Measurements from ENCODE around the gene NLRP9.

The NLRP9 gene

GRCh38 chr19:55687281-55688201, 50.7 kb downstream of the NLRP9 start:
- no peak for DNase-seq

- no peak for DNase-seq
Observed at GRCh38 chr19:55686311-55687050, 51.7 kb downstream of the NLRP9 start.

DNA sequence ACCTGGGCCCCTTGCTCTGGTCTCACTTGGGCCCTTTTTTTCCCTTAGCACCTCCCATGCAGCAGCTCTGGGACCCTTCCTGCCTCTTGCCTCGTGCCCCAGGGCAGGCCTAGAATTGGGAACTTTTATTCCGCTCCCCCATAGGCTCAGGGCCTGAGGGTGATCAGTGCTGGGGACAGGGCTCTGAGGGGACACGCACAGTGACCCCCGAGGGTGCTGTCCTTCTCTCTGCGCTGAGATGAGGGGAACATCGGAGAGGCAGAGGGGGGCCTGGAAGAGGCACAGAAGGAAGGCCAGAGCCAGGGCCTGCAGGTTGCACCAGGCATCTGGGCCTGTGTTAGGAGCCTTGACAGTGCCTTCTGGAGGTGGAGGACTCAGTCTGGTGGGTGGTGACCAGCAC, 52.4 kb downstream of the NLRP9 start:
- no peak for DNase-seq

DNA sequence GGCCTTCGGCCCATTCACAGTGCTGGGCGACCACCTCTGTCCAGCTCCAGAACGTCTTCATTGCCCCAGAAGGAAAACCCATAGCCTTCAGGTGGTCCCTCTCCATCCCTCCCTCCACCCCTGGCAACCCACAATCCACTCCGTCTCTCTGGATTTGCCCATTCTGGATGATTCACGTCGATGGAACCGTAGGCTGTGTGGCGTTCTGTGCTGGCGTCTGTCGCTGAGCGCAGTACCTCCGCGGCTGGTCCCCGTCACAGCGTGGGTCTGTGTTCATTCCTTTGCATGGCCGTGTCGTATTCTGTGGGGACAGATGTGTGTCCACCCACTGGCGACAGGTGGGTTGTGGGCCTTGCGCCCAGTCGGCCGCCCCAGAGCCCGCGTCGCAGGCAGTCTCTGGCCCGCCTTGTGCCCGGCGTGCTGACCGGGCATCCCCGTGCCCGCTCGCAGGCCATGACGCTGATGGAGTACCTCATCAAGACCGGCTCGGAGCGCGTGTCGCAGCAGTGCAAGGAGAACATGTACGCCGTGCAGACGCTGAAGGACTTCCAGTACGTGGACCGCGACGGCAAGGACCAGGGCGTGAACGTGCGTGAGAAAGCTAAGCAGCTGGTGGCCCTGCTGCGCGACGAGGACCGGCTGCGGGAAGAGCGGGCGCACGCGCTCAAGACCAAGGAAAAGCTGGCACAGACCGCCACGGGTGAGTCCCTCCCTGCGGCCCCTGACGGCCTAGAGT, 53.1 kb downstream of the NLRP9 start:
- DNase-seq: no peak

DNA sequence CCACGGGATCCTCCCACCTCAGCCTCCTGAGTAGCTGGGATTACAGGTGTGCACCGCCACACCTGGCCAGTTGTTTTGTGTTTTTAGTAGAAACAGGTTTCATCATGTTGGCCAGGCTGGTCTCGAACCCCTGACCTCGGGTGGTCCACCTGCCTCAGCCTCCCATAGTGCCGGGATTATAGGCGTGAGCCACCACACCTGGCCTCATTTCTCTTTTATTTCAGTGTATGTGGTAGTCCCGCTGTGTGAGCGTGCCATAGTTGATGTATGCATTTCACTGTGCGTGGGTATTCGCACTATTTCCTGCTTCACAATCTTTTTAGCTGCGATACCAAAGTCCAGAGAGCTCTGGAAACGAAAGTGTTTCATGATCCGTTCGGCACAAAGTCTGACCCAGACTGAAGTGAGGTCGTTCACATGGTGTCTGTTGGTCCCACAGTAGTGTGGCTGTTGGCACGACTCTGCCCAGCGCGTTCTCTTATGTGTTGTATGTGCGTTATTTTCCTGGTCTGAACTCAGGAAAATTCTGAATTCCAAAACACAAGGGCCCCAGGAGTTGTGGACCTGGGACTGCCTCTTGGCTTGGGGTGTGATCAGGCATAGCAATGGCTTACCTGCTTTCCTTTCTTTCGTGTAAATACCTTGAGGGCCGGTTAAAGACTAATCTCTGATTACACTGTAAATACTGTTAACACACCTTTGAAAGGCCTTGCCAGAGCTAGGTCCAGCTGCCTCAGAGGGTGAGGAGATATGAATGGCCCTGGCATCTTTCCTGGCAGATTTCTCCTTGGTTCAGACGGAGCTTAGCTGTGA, 54.5 kb downstream of the NLRP9 start:
- no peak for DNase-seq

- no peak for DNase-seq
Observed at GRCh38 chr19:55681131-55682092, 56.8 kb downstream of the NLRP9 start.

DNA sequence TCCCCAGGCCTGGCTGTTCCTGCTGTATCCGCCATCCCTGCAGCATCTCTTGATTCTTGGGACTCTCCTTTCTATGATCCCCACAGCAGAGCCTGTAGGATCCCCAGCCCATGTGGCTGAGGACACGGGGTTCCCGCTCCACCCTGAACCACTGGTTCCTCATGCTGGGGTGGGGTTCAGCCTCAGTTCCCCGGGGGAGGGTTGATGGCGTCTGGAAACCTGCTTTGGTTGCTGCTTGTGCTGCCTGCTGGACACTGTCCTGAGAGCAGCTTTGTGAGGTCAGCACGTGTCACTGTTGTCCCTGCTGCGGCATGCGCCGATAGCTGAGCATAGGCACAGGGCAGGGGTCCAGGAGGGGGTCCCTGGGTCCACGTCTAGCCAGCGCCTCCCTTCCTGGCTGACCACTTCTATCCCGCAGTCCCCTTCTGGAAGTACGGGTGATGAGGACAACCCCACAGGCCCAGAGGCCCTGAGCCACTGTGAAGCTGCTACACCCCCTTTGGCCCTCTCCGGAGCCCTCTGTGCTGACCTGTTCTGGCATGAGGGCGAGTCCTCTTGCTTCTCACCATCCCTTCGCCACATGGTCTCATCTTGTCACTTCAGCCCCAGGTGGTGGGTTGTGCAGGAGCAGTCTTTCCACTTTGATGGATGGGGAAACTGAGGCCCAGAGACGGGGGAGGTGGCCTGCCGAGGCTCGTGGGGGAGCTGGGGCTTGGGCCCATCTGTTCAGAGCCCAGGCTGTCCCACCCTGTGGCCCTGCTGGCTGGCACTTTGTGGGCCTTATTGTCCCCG, 57.7 kb downstream of the NLRP9 start:
- DNase-seq: no peak

DNA sequence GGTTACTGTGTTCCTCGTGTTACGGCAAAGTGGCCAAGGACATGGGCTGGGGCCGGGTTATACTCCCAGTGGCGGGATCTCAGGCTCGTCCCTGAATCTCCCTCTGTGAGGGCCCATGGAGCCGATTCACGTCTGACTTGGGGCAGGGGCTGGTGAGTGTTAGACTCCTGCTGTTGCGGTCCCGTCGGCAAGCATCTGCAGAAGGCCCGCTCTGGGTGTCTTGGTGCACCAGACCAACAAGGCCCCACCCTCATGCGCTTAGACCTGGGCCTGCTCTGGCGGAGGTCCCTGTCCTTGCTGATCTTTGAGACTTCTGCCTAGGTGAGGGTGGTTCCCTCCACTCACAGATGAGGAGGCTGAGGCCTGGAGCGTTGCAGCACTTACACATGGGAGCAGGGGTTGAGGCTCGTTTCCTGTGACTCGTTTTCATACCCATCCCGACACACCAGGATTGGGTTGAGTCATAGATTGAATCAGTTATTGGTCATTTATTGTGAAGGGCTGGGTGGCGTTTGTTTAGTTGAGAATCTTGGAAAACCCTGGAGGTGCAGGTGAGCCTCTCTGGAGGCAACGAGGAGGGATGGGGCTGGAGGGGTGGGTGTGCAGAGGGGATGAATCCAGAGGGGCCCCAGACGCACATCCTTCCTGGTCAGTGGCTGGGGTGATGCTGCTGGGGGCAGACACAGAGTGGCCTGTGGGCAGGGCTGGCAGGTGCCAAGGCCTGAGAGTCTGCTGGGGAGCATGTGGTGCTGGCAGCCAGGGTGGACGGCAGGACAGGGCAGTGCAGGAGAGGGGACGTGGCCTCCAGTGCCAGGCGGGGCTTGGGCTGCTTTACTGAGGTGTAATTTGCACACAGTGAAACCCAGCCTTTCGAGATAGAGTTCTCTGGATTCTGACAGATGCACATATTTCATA, 58.6 kb downstream of the NLRP9 start:
- no peak for DNase-seq

DNA sequence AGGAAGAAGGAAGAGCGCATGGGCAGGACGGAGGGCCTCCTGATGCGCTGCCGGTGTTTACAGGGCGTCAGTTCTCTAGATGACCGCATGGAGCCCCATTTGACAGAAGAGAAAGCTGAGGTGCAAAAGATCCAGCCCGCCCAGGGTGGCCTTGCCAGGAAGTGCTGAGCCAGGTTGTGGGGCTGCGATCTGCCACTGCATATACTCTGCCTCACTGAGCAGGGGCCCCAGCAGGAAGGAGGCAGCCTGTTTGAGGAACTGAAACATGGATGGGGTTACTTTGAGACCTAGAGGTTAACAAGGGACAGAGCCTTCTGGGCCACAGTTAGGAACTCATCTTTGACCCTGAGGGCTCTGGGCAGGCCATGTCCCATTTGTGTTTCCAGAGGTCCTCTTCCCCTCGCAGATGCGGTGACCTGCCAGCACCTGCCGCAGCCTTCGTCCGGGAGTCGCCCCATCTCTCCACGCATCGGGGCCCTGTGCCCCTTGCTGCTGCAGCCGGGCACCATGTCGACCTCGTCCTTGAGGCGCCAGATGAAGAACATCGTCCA, 60.0 kb downstream of the NLRP9 start:
- no peak for DNase-seq

GRCh38 chr19:55677572-55678028, 60.6 kb downstream of the NLRP9 start:
- DNase-seq: no peak

- DNase-seq: no peak
Observed at GRCh38 chr19:55676889-55677505, 61.2 kb downstream of the NLRP9 start.

DNA sequence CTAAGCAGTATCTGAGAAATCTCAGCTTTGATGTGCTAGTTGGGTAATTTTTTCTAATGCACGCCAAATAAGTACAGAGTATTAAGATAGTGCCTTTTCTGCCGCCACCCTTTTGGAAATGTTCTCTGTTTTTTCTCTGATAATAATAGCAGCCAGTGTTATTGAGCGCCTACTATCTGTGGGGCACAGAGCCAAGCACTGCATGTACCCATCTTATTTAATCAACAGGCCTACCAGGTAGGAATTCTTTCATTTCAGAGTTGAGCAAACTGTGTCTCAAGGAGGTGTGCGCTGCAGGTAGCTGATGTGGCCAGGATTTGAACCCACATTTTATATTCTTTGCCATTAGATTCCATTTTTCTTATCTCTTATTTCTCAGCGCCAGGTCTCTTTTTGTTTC, 61.8 kb downstream of the NLRP9 start:
- DNase-seq: no peak

DNA sequence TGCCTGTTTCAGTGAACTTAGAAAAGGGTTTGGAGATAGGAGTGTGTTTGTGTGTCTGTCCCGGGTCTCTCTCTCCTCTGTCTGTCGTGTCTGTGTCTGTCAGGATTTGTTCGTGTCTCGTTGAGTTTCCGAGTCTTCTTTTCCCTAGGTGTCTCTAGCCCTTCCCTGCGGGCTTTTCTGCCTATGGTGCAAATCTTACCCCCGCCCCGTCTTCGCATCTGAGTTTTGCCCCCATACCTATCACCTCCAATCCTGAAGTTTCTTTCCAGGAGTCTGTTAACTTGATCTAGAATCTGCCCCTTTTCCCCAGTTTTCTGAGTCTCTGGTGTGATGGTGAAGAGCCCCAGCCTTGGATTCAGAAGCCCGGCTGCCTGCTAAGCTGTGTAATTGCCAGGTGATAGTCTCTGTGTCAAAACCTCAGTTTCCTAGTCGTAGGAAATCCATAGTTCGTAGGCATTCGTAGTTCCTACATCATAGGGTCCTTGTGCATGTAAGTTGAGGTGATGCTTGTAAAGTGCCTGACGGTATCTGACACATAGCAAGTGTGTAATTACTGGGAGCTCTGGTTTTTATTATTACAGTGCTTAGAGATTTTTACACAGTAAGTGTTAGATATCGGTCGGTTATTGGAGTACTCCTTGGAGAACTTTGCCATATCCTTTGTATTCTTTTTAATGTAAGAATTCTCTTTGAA, 62.4 kb downstream of the NLRP9 start:
- no peak for DNase-seq

DNA sequence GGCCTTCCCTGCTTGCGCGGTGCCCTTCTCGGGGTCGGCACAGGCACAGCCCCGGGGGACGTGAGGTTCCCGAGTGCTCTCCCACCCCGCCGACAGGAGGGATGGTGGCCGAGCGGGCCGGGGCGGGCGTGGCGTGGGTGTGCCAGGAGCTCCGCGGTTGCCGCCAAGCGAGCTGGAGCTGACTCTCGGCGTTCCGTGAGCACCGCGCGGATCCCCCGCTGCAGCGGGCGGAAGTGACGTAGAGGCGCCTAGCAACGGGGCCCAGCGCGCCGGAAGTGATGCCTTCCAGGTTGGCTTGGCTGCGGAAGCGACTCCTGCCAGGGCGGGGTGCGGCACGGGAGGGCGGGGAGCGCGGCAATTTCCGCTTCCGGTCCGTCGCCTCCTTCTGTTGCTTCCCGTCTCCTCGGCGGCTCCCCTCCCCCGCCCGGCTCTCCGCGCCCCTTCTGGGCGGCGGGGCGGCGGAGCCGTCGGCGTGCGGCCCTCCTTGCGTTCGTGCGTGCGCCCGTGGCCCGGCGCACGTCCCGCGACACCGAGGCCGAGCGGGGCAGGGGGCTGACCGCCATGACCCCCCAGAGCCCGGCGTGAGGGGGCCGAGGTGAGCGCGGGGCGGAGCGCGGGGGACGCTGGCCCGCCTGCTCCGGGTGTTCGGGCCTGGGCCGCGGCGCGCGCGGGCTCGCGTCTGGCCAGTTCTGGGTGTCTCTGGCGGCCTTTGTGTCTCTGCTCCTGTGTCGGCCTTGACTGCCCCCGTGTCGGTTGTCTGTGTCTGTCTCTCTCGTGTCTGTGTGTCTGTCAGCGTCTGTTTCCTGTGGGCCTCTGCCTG, 63.2 kb downstream of the NLRP9 start, which contains the start of gene EPN1:
Gene EPN1 (plus strand): TSS at position 386 of the 820 bp plus-strand sequence. CDS start 3,402 bp downstream, outside the sequence.
- peak; percentile 99 for DNase-seq

DNA sequence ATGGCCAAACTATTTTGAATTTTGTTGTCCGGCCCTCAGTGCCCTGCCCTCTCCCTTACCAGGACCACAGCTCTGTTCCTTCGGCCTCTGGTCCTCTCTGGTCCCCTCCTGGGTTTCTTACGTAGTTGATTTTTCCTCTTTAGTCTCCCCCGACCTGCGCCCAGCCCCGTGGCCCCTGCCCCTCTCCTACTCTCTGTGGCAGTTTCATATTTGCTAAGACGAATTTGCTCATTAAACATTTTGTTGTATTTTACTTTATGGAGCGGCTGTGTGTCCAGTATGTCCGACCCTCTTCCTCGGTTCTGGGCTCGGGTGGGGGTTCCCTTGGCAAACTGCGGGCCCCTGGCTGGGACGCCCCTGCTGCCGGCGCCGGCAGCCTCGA, 63.8 kb downstream of the NLRP9 start:
- DNase-seq: no peak

DNA sequence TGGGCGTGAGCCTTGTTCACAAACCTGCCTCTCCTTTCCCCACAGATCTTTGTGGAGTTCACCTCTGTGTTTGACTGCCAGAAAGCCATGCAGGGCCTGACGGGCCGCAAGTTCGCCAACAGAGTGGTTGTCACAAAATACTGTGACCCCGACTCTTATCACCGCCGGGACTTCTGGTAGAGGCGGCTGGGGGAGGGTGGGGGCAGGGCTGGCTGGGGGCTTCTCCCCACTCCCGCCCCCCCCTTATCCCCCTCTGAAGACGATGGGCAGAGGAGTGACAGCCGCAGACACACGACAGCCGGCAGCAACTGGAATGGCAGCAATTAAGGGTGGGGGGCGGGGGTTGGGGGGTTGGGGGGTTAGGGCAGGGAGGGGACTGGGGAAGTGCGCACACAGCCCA, 64.3 kb downstream of the NLRP9 start:
- no peak for DNase-seq

DNA sequence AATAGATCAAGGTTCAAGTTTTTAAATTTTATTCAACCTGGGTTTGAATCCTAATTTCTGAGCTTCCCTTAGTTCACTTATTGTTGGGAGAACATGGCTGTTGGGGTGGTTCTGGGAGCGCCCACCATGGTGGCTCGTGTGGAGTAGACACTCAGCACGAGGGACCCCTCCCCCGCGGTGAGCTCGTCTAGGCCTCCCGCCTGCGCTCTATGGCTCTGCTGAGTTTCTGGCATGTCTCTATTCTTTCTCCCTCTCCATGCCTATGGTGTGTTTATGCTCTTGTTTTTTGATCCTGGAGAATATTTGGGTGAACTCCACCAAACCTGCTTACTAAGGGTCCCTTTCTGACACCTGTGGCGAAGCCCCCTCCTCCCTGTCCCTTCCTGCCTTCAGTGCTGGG, 64.7 kb downstream of the NLRP9 start:
- no peak for DNase-seq

Measured in activated effector memory CD4-positive, alpha-beta T cell treated with anti-CD3 and anti-CD28 coated beads, Interleukin-2, amount 50 U/mL, for 16 hours (primary cell).